H1 (cell line): ENCODE data around the gene LIMK2. TPM values are rescaled to one million over a fixed set of nuclear protein-coding genes. Genes with fewer than 3 reads are reported as not detected.
A peak's percentile ranks its signal among the peaks of the same experiment; 100 is the strongest.

Experiments used
- CTCF ChIA-PET: fragments of 300-600 bp; sonication (Branson Sonifier 250); formaldehyde crosslinking; loops from one replicate; lab custom pipeline; 2021; ENCODE audit not compliant: partially characterized antibody; lab: Charles Lee
- POLR2A ChIA-PET: fragments of 300-600 bp; sonication (Branson Sonifier 250); formaldehyde crosslinking; loops from one replicate; lab custom pipeline; 2021; ENCODE audit warnings: inconsistent platforms; ENCODE audit not compliant: partially characterized antibody; lab: Charles Lee
- DNase-seq, 2 experiments: peaks; one replicate each; pipeline versions ENCODE4 v3.0.0 to v3.0.0-alpha.2; 2010 to 2022; ENCODE audit warnings: low spot score in 2 of 2, low read depth in 1 of 2, mixed read lengths in 1 of 2
- FAIRE-seq: peaks from 2 replicates; lab custom pipeline; 2011; peaks lifted over from hg19 to GRCh38; lab: Jason Lieb, UNC
- H2AFZ ChIP-seq: 2 replicates; pipeline ENCODE4 v1.8.1; 2012; ENCODE audit warnings: low read length, inconsistent platforms
- H2AK5ac ChIP-seq: 2 replicates; pipeline ENCODE4 v1.6.1; 2013; ENCODE audit warnings: low read depth, low read length
- H2BK120ac ChIP-seq: replicated peaks from 2 replicates; pipeline ENCODE3; 2013; ENCODE audit warnings: low read depth, low read length, inconsistent platforms
- H2BK12ac ChIP-seq: 2 replicates; pipeline ENCODE4 v1.6.1; 2013; ENCODE audit warnings: low read depth, low read length
- H2BK15ac ChIP-seq: 2 replicates; pipeline ENCODE4 v1.6.1; 2013; ENCODE audit warnings: low read length
- H2BK20ac ChIP-seq: 2 replicates; pipeline ENCODE4 v1.6.1; 2013; ENCODE audit warnings: low read length
- H2BK5ac ChIP-seq: 2 replicates; pipeline ENCODE4 v1.6.1; 2013; ENCODE audit warnings: low read depth, low read length
- H3K14ac ChIP-seq: 2 replicates; pipeline ENCODE4 v1.6.1; 2013; ENCODE audit warnings: inconsistent platforms; ENCODE audit not compliant: insufficient read length
- H3K18ac ChIP-seq: 2 replicates; pipeline ENCODE4 v1.6.1; 2013; ENCODE audit warnings: low read length; ENCODE audit errors: extremely low read depth
- H3K23ac ChIP-seq: 2 replicates; pipeline ENCODE4 v1.6.1; 2013; ENCODE audit warnings: inconsistent platforms; ENCODE audit not compliant: insufficient read length
- H3K23me2 ChIP-seq: 2 replicates; pipeline ENCODE4 v1.6.1; 2013; ENCODE audit warnings: low read depth, low read length
- H3K27ac ChIP-seq: 2 replicates; pipeline ENCODE4 v1.6.1; 2011; ENCODE audit warnings: low read depth, low read length, inconsistent platforms
- H3K27me3 ChIP-seq, 4 experiments: replicated peaks in 1 of 4; 1 replicate in 1 of 4; 2 replicates in 3 of 4; pipeline versions ENCODE4 v1.6.1 to v1.8.1; 2011 to 2013; ENCODE audit warnings: low read length in 3 of 4, mild to moderate bottlenecking in 3 of 4, inconsistent platforms in 2 of 4, mixed read lengths in 2 of 4, moderate library complexity in 1 of 4; ENCODE audit not compliant: control insufficient read depth in 3 of 4, insufficient read depth in 3 of 4; ENCODE audit errors: extremely low read depth in 1 of 4
- H3K36me3 ChIP-seq, 4 experiments: 2 replicates each; pipeline versions ENCODE4 v1.6.1 to v1.8.1; 2011 to 2013; ENCODE audit warnings: mild to moderate bottlenecking in 4 of 4, low read length in 3 of 4, moderate library complexity in 2 of 4, control low read depth in 1 of 4, inconsistent platforms in 1 of 4; ENCODE audit not compliant: insufficient read depth in 4 of 4, control insufficient read depth in 2 of 4
- H3K4ac ChIP-seq: replicated peaks from 2 replicates; pipeline ENCODE3; 2013; ENCODE audit warnings: low read length, low read depth, mixed read lengths, inconsistent platforms; ENCODE audit not compliant: insufficient read length
- H3K4me1 ChIP-seq, 4 experiments: replicated peaks in 1 of 4; 1 replicate in 1 of 4; 2 replicates in 3 of 4; pipeline versions ENCODE4 v1.6.1 to v1.8.1; 2011 to 2013; ENCODE audit warnings: low read length in 3 of 4, inconsistent platforms in 2 of 4, mixed read lengths in 1 of 4; ENCODE audit not compliant: insufficient read depth in 4 of 4, control insufficient read depth in 3 of 4
- H3K4me2 ChIP-seq, 2 experiments: 2 replicates each; pipeline versions ENCODE4 v1.6.1 to v1.8.1; 2011 to 2013; ENCODE audit warnings: low read depth in 2 of 2, low read length in 2 of 2, control low read depth in 1 of 2, inconsistent platforms in 1 of 2, mild to moderate bottlenecking in 1 of 2; ENCODE audit not compliant: insufficient read depth in 1 of 2
- H3K4me3 ChIP-seq, 4 experiments: fragments of 200-600, 300-600 bp in 1 of 4; sonication (generic), shearing (Covaris generic), sonication (Bioruptor Twin) in 1 of 4; 2 replicates each; pipeline versions ENCODE4 v1.5.1 to v1.8.1; 2011 to 2016; ENCODE audit warnings: low read length in 4 of 4, low read depth in 3 of 4, control low read depth in 2 of 4, inconsistent platforms in 2 of 4, mild to moderate bottlenecking in 2 of 4, mixed read lengths in 1 of 4, moderate library complexity in 1 of 4; ENCODE audit not compliant: insufficient read depth in 2 of 4; ENCODE audit errors: extremely low read depth in 1 of 4
- H3K56ac ChIP-seq: replicated peaks from 2 replicates; pipeline ENCODE3; 2013; ENCODE audit warnings: low read depth, mild to moderate bottlenecking, mixed read lengths, low read length, inconsistent platforms; ENCODE audit not compliant: insufficient read length
- H3K79me1 ChIP-seq: 2 replicates; pipeline ENCODE4 v1.6.1; 2013; ENCODE audit warnings: low read depth, low read length, control low read depth
- H3K79me2 ChIP-seq, 2 experiments: 2 replicates each; pipeline versions ENCODE4 v1.6.1 to v1.8.1; 2012 to 2013; ENCODE audit warnings: low read length in 2 of 2, mild to moderate bottlenecking in 2 of 2, inconsistent platforms in 1 of 2; ENCODE audit not compliant: insufficient read depth in 2 of 2, control insufficient read depth in 1 of 2
- H3K9ac ChIP-seq, 4 experiments: replicated peaks in 1 of 4; 1 replicate in 1 of 4; 2 replicates in 3 of 4; pipeline versions ENCODE4 v1.6.1 to v1.8.1; 2011 to 2013; ENCODE audit warnings: low read depth in 3 of 4, low read length in 3 of 4, control low read depth in 2 of 4, mild to moderate bottlenecking in 2 of 4, moderate library complexity in 2 of 4, inconsistent platforms in 1 of 4; ENCODE audit errors: extremely low read depth in 1 of 4
- H3K9me3 ChIP-seq, 2 experiments: 2 replicates each; pipeline versions ENCODE4 v1.6.1 to v1.8.1; 2012 to 2013; ENCODE audit warnings: mild to moderate bottlenecking in 2 of 2, moderate library complexity in 2 of 2, control low read depth in 1 of 2, inconsistent platforms in 1 of 2, low read depth in 1 of 2, low read length in 1 of 2, mixed read lengths in 1 of 2; ENCODE audit not compliant: insufficient read depth in 2 of 2
- H4K20me1 ChIP-seq, 2 experiments: replicated peaks in 1 of 2; 2 replicates each; pipeline versions ENCODE3 to v1.8.1; 2011 to 2013; ENCODE audit warnings: inconsistent platforms in 2 of 2, low read length in 2 of 2, mild to moderate bottlenecking in 1 of 2; ENCODE audit not compliant: insufficient read depth in 2 of 2, control insufficient read depth in 1 of 2
- H4K5ac ChIP-seq: 2 replicates; pipeline ENCODE4 v1.6.1; 2013; ENCODE audit warnings: low read length, low read depth, mixed read lengths, inconsistent platforms; ENCODE audit not compliant: insufficient read length
- H4K8ac ChIP-seq: 2 replicates; pipeline ENCODE4 v1.8.0; 2013; ENCODE audit warnings: mild to moderate bottlenecking, moderate library complexity, low read length, inconsistent platforms; ENCODE audit not compliant: insufficient read depth; ENCODE audit errors: extremely low read depth
- H4K91ac ChIP-seq: replicated peaks from 2 replicates; pipeline ENCODE3; 2013; ENCODE audit warnings: low read length, mixed read lengths, inconsistent platforms; ENCODE audit not compliant: insufficient read length
- ATF3 ChIP-seq: IDR thresholded peaks from 2 replicates; pipeline ENCODE4 v1.6.1; 2011; ENCODE audit warnings: low read depth, mild to moderate bottlenecking, low read length; ENCODE audit not compliant: insufficient read depth
- BRCA1 ChIP-seq: IDR thresholded peaks from 2 replicates; pipeline ENCODE4 v1.6.1; 2012; ENCODE audit warnings: low read depth, low read length, improper control_type of control experiment
- CBX5 ChIP-seq: fragments of 300-800, 300-1000 bp; sonication (generic); IDR thresholded peaks from 2 replicates; pipeline ENCODE4 v1.7.1; 2016; ENCODE audit warnings: antibody characterized with exemption, low read length, low read depth
- CHD1 ChIP-seq: IDR thresholded peaks from 2 replicates; pipeline ENCODE4 v1.6.1; 2012; ENCODE audit warnings: low read depth, low read length, improper control_type of control experiment
- HDAC6 ChIP-seq: IDR thresholded peaks from one replicate; pipeline ENCODE4 v1.7.1; 2012; ENCODE audit warnings: low read depth, mild to moderate bottlenecking, inconsistent platforms, low read length, moderate library complexity
- JUN ChIP-seq: IDR thresholded peaks from 2 replicates; pipeline ENCODE4 v1.6.1; 2011; ENCODE audit warnings: low read depth, mild to moderate bottlenecking, improper control_type of control experiment, low read length
- MAFK ChIP-seq: IDR thresholded peaks from 2 replicates; pipeline ENCODE4 v1.6.1; 2012; ENCODE audit warnings: low read depth, mild to moderate bottlenecking, improper control_type of control experiment, low read length
- RBBP5 ChIP-seq: IDR thresholded peaks from 2 replicates; pipeline ENCODE4 v1.7.1; 2012; ENCODE audit warnings: low read depth, mild to moderate bottlenecking, inconsistent platforms, low read length, moderate library complexity, borderline replicate concordance
- SIRT6 ChIP-seq: IDR thresholded peaks from one replicate; pipeline ENCODE4 v1.7.1; 2012; ENCODE audit warnings: low read length, inconsistent platforms
- TAF7 ChIP-seq: optimal IDR thresholded peaks from 2 replicates; pipeline ENCODE3; 2011; ENCODE audit warnings: low read depth, mild to moderate bottlenecking, inconsistent platforms, low read length, moderate library complexity, borderline replicate concordance
- TCF12 ChIP-seq: IDR thresholded peaks from 2 replicates; pipeline ENCODE4 v1.6.1; 2011; ENCODE audit warnings: low read depth, mild to moderate bottlenecking, low read length
- USF2 ChIP-seq: IDR thresholded peaks from 2 replicates; pipeline ENCODE4 v1.6.1; 2011; ENCODE audit warnings: low read length, improper control_type of control experiment
- YY1 ChIP-seq: IDR thresholded peaks from 2 replicates; pipeline ENCODE4 v1.6.1; 2011; ENCODE audit warnings: low read depth, mild to moderate bottlenecking, low read length
- WGBS, 2 experiments: shearing (Covaris generic) in 1 of 2; methylation state at CpG; one replicate each; pipeline versions ENCODE4 v1.1.6 to v1.1.7; 2013 to 2015; ENCODE audit warnings: low lambda C conversion rate in 2 of 2, mixed read lengths in 2 of 2, inconsistent platforms in 1 of 2, low coverage in 1 of 2, missing lambda C conversion rate in 1 of 2; ENCODE audit not compliant: insufficient replicate concordance in 2 of 2, insufficient coverage in 1 of 2, insufficient read length in 1 of 2; ENCODE audit errors: extremely low coverage in 1 of 2, missing lambda C conversion rate in 1 of 2; 5-methylcytosine and 5-hydroxymethylcytosine counted together
- polyA plus RNA-seq, 7 experiments: library from polyadenylated mRNA; depleted of rRNA in 3 of 7; stranded (reverse) in 5 of 7; unstranded in 2 of 7; fragments of >200 nt in 5 of 7; fragments of 200-250 nt in 2 of 7; gene quantifications; 1 replicate in 5 of 7; 2 replicates in 1 of 7; 4 replicates in 1 of 7; pipeline versions ENCODE4 v1.2.1 to v1.2.3, GENCODE V29; 2011 to 2013; ENCODE audit warnings: missing spikeins in 2 of 7, mixed read lengths in 2 of 7
- total RNA-seq: library from RNA; stranded (reverse); fragmentation: NEBNext Ultra II Directional; extraction: Animal tissue kit (Norgen Biotek cat#: 25700); gene quantifications from 2 replicates; pipeline ENCODE4 v1.2.1, GENCODE V29; 2021

LIMK2 gene
- total and polyA plus RNA-seq, 2 of the 8 experiments (the other 6 are each of a cell fraction or from before 2014, with no cell fraction given), result 13.2 to 37.6 TPM

- no peak overlapping the region for H3K4me2 ChIP-seq
- H3K14ac ChIP-seq, result no peak overlapping the region
- CTCF ChIA-PET, result interaction anchor here (1.1 to 8.2 kb wide), 20 partner anchors 13 to 162 kb away, joined by 3 to 122 read pairs (median 6); partner anchors contain the start of genes LIMK2, PIK3IP1 and PLA2G3
- no peaks in the 10 kb centered on the region for H3K27me3 ChIP-seq
- H3K4me1 ChIP-seq, result peaks cover 0 to 13% (median 5%) of the 10 kb centered on the region in 4 experiments; a peak in 4 of 7 replicates
- FAIRE-seq (no peak), DNase-seq (no peak)
- no peaks in the 10 kb centered on the region for H3K79me2 ChIP-seq
- H3K23ac ChIP-seq, result no peak overlapping the region
- H3K27ac ChIP-seq, result no peak overlapping the region; the same call in 1 of the 2 replicates
- peak overlapping the region; percentile 72 for H2BK5ac ChIP-seq
- H4K8ac ChIP-seq, result no peak overlapping the region
- H2BK12ac ChIP-seq, result 0 out of 2 replicates have a peak overlapping the region, but pooled peaks have one; percentile 39
- H3K4ac ChIP-seq, result no peak overlapping the region
- H2AFZ ChIP-seq, result no peak overlapping the region
- 94% methylated on average over 4 of the region's 4 CpGs; no CpG with 5 or more reads in 1 of the 2 experiments for WGBS, 2 experiments
- H3K23me2 ChIP-seq, result no peaks in the 10 kb centered on the region
- POLR2A ChIA-PET, result interaction anchor here (0.7 to 6.0 kb wide), 6 partner anchors 10 to 76 kb away, joined by 3 to 30 read pairs (median 4); partner anchors contain the start of genes LIMK2 and PATZ1
- H3K4me3 ChIP-seq, result no peak overlapping the region
- no peaks in the 10 kb centered on the region for H3K79me1 ChIP-seq
- peak overlapping the region; percentile 61; the same call in 1 of the 2 replicates for H2BK15ac ChIP-seq
- H2BK120ac ChIP-seq, result no peak overlapping the region
- H3K36me3 ChIP-seq, result peaks cover 9 to 60% (median 20%) of the 10 kb centered on the region in 4 experiments
- peaks cover 3% of the 10 kb centered on the region in 2 experiments for H4K20me1 ChIP-seq
- H2BK20ac ChIP-seq, result no peak overlapping the region
- H3K18ac ChIP-seq, result no peak overlapping the region
- no peak overlapping the region for H2AK5ac ChIP-seq
- H4K5ac ChIP-seq, result no peak overlapping the region
- H3K9me3 ChIP-seq, result no peaks in the 10 kb centered on the region
- no peak overlapping the region; a peak in 1 of 7 replicates for H3K9ac ChIP-seq
- no peak overlapping the region for H4K91ac ChIP-seq
- H3K56ac ChIP-seq, result no peak overlapping the region
- TF ChIP-seq HDAC6 (no peak), JUN (no peak), RBBP5 (no peak), MAFK (no peak), CHD1 (no peak), USF2 (no peak), TCF12 (no peak), ATF3 (no peak), TAF7 (no peak), SIRT6 (no peak), BRCA1 (no peak), YY1 (no peak), CBX5 (no peak)
These were observed 58.9 kb downstream of the LIMK2 start for GRCh38 chr22:31271026-31271425.
